ENCODE data around the gene LDLRAP1. TPM values are rescaled to one million over a fixed set of nuclear protein-coding genes. Genes with fewer than 3 reads are reported as not detected.

The LDLRAP1 gene
- total and polyA plus RNA-seq, 2 experiments from 2014 or later, result 9.6 to 22.7 TPM

DNA sequence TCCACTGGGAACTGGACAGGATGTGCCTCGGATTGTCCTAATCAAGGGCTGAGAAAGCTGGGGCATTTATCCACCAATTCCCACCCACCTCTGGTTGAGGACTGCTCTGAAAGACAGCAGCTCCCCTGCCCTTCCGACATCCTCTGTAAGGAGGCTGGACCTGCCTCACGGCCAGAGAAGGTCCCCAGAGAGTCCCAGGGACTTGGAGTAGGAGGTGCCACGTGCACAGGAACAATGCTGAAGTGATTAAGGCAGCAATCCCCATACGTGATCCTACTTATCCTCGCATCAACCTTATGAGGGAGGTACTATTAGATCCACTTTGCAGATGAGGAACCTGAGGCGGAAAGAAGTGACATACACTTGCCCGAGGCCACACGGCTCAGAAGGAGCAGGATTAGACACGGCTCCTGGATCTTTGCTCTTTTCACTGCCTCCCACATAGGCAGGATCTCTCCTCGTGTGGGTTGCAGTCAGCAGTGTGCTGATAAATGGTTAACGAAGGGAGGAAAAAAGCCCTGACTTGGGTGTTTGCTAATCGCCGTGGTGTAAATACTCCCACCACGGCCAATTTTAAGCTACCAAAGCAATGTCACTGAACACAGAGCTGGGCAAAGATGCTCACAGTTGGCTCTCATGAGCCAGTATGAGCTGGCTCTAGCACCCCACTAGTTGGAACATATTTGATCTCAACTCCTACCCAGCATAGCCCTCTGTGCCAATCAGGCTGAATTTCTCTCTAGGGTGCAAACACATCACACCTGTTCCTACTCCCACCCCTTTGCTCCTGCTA is 18.6 kb upstream of the LDLRAP1 start:
- TF ChIP-seq CREB1 (CRISPR knock-in tag; IDR thresholded peaks at IDR 0.05; ENCODE audit: low read depth), result no peak
- no peak for TF ChIP-seq ZNF331 (CRISPR knock-in tag; IDR thresholded peaks at IDR 0.05; ENCODE audit: low read depth)
- TF ChIP-seq EZH2 (IDR thresholded peaks at IDR 0.05; ENCODE audit: low read depth, unreplicated experiment), result no peak
- Histone ChIP-seq H3F3A (replicated peaks; ENCODE audit: low read depth) (0 out of 2 replicates have a peak, but pooled peaks cover 2% of the 10 kb centered on the region), H3K4me2 (no peak overlapping the region), H3K4me3 (no peak overlapping the region), H2AFZ (no peak overlapping the region), H3K27me3 (ENCODE audit: insufficient read depth) (no peaks in the 10 kb centered on the region), H3K9me2 (ENCODE audit: insufficient read depth) (no peaks in the 10 kb centered on the region), H4K20me1 (replicated peaks; ENCODE audit: insufficient read depth) (no peaks in the 10 kb centered on the region), H3K4me1 (ENCODE audit: insufficient read depth) (no peaks in the 10 kb centered on the region), H3K27ac (ENCODE audit: low read depth) (no peak overlapping the region), H3K36me3 (ENCODE audit: insufficient read depth) (no peaks in the 10 kb centered on the region), H3K79me2 (replicated peaks; ENCODE audit: insufficient read depth) (no peaks in the 10 kb centered on the region)
- Mint-ChIP-seq H3K4me1 (no peaks in the 10 kb centered on the region; the same call in 1 of the 3 replicates), H3K36me3 (ENCODE audit: low read depth) (no peaks in the 10 kb centered on the region), H3K4me3 (no peak overlapping the region), H3K9me3 (no peaks in the 10 kb centered on the region), H3K27ac (no peak overlapping the region), H3K27me3 (ENCODE audit: insufficient read depth, low read depth, poor library complexity) (peaks cover 6% of the 10 kb centered on the region)
- DNase-seq (ENCODE audit: low spot score), result no peak
- no peak for ATAC-seq

DNA sequence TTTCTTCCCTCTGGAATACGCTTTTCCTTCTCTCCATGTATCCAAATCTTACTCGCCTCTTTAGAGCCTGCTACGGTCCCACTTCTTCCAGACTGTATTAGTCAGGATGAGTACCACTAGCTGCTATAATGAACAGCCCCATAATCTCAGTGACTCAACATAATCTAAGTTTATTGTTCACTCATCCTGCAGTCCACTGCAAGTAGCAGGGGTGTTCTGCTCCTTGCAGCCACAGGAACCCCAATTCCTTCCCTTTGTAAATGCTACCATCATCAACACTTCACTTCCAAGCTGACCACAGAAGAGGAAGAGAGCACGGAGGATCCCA is 18.1 kb upstream of the LDLRAP1 start:
- Histone ChIP-seq H3K4me1 (ENCODE audit: insufficient read depth) (no peaks in the 10 kb centered on the region), H2AFZ (no peak overlapping the region), H3K27me3 (ENCODE audit: insufficient read depth) (no peaks in the 10 kb centered on the region), H3K27ac (ENCODE audit: low read depth) (no peak overlapping the region), H3K36me3 (ENCODE audit: insufficient read depth) (no peaks in the 10 kb centered on the region), H3K4me3 (no peak overlapping the region), H3K4me2 (no peak overlapping the region), H4K20me1 (replicated peaks; ENCODE audit: insufficient read depth) (no peaks in the 10 kb centered on the region), H3K79me2 (replicated peaks; ENCODE audit: insufficient read depth) (no peaks in the 10 kb centered on the region), H3K9me2 (ENCODE audit: insufficient read depth) (no peaks in the 10 kb centered on the region), H3F3A (replicated peaks; ENCODE audit: low read depth) (0 out of 2 replicates have a peak, but pooled peaks cover 2% of the 10 kb centered on the region)
- Mint-ChIP-seq H3K27me3 (ENCODE audit: insufficient read depth, low read depth, poor library complexity) (peaks cover 6% of the 10 kb centered on the region), H3K27ac (no peak overlapping the region), H3K4me3 (no peak overlapping the region), H3K4me1 (no peaks in the 10 kb centered on the region; the same call in 1 of the 3 replicates), H3K36me3 (ENCODE audit: low read depth) (no peaks in the 10 kb centered on the region), H3K9me3 (no peaks in the 10 kb centered on the region)
- ATAC-seq, result no peak
- TF ChIP-seq, protein P1, sequence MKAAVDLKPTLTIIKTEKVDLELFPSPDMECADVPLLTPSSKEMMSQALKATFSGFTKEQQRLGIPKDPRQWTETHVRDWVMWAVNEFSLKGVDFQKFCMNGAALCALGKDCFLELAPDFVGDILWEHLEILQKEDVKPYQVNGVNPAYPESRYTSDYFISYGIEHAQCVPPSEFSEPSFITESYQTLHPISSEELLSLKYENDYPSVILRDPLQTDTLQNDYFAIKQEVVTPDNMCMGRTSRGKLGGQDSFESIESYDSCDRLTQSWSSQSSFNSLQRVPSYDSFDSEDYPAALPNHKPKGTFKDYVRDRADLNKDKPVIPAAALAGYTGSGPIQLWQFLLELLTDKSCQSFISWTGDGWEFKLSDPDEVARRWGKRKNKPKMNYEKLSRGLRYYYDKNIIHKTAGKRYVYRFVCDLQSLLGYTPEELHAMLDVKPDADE (IDR thresholded peaks at IDR 0.05), result no peak
- TF ChIP-seq POLR2AphosphoS5 (IDR thresholded peaks at IDR 0.05; ENCODE audit: low read depth) (no peak), STAT1 (IDR thresholded peaks at IDR 0.05; ENCODE audit: unreplicated experiment) (no peak), NANOG (IDR thresholded peaks at IDR 0.05; ENCODE audit: borderline replicate concordance) (no peak), EZH2 (IDR thresholded peaks at IDR 0.05; ENCODE audit: low read depth, unreplicated experiment) (no peak), ZNF331 (CRISPR knock-in tag; IDR thresholded peaks at IDR 0.05; ENCODE audit: low read depth) (no peak), EZH2phosphoT487 (IDR thresholded peaks at IDR 0.05; ENCODE audit: unreplicated experiment) (no peak), JUNB (IDR thresholded peaks at IDR 0.05; ENCODE audit: unreplicated experiment) (no peak)
- TF ChIP-seq, protein P2, sequence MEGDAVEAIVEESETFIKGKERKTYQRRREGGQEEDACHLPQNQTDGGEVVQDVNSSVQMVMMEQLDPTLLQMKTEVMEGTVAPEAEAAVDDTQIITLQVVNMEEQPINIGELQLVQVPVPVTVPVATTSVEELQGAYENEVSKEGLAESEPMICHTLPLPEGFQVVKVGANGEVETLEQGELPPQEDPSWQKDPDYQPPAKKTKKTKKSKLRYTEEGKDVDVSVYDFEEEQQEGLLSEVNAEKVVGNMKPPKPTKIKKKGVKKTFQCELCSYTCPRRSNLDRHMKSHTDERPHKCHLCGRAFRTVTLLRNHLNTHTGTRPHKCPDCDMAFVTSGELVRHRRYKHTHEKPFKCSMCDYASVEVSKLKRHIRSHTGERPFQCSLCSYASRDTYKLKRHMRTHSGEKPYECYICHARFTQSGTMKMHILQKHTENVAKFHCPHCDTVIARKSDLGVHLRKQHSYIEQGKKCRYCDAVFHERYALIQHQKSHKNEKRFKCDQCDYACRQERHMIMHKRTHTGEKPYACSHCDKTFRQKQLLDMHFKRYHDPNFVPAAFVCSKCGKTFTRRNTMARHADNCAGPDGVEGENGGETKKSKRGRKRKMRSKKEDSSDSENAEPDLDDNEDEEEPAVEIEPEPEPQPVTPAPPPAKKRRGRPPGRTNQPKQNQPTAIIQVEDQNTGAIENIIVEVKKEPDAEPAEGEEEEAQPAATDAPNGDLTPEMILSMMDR (conservative IDR thresholded peaks at IDR 0.05; ENCODE audit: low read depth in 2 of 2), result no peak
- no peak for DNase-seq (ENCODE audit: low spot score)

Data from GM23338 (cell line).